Measurements from ENCODE around the gene PDIK1L. TPM values are rescaled to one million over a fixed set of nuclear protein-coding genes. Genes with fewer than 3 reads are reported as not detected.
A peak's percentile ranks its signal among the peaks of the same experiment; 100 is the strongest.

The PDIK1L gene
- total and polyA plus RNA-seq, 9 of the 15 experiments (the other 6 are each of a cell fraction or from before 2014, with no cell fraction given), result 12.8 to 30.2 (median 21.5) TPM

DNA sequence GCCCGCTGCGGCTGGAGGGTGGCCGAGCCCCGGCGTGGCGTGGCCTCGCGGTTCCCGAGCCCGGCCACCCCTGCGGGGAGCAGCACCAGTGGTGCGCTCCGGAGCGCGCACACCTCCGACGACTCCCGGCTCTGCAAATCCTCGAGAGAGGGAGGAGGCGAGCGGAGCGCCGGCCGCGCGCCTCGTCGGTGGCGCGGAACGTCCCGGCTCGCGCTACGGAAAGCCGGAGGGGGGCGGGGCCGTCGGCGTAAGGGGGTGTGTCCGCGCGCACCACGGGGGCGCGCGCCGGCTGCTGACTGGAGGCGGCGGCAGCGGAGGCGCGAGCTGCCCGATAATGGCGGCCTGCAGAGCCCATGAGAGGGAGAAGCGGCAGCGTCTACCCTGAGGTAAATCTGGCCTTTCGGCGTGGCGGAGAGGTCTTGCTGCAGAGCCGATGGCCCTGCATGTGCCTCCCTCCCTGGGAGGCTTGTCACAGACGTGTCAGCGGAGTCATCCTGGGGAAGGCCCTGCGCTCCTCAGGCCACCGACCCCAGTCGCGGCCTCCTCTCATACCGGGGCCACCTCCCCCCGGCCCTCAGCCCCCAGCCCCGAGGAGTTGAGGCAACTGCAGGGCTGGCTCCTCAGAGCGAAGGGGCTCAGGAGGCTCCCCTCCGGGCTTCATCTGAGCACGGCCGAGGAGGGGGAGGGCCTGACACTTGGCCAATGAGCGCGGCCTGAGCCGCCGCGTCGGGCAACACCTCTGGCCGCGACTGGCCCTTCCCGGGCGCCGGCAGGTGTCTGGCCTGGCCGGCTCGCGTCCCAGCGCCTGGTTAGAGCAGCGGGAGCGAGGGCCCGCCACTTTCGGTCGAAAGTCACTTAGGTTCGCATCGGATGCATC lies at the start of gene PDIK1L (continued):
- TF ChIP-seq MYNN (IDR thresholded peaks at IDR 0.05) (no peak; the same call in 1 of the 2 replicates), MYNN (CRISPR knock-in tag; IDR thresholded peaks at IDR 0.05) (no peak), GABPB1 (CRISPR knock-in tag; IDR thresholded peaks at IDR 0.05) (peak; percentile 62), CHCHD3 (CRISPR knock-in tag; IDR thresholded peaks at IDR 0.05) (no peak; the same call in 1 of the 2 replicates), ZFX (CRISPR knock-in tag; IDR thresholded peaks at IDR 0.05) (peak; percentile 78)
- TF ChIP-seq, protein P1, sequence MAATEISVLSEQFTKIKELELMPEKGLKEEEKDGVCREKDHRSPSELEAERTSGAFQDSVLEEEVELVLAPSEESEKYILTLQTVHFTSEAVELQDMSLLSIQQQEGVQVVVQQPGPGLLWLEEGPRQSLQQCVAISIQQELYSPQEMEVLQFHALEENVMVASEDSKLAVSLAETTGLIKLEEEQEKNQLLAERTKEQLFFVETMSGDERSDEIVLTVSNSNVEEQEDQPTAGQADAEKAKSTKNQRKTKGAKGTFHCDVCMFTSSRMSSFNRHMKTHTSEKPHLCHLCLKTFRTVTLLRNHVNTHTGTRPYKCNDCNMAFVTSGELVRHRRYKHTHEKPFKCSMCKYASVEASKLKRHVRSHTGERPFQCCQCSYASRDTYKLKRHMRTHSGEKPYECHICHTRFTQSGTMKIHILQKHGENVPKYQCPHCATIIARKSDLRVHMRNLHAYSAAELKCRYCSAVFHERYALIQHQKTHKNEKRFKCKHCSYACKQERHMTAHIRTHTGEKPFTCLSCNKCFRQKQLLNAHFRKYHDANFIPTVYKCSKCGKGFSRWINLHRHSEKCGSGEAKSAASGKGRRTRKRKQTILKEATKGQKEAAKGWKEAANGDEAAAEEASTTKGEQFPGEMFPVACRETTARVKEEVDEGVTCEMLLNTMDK (IDR thresholded peaks at IDR 0.05; ENCODE audit: borderline replicate concordance, insufficient read depth, low read depth, low read length, poor library complexity, severe bottlenecking), result no peak
- TF ChIP-seq, protein P2, sequence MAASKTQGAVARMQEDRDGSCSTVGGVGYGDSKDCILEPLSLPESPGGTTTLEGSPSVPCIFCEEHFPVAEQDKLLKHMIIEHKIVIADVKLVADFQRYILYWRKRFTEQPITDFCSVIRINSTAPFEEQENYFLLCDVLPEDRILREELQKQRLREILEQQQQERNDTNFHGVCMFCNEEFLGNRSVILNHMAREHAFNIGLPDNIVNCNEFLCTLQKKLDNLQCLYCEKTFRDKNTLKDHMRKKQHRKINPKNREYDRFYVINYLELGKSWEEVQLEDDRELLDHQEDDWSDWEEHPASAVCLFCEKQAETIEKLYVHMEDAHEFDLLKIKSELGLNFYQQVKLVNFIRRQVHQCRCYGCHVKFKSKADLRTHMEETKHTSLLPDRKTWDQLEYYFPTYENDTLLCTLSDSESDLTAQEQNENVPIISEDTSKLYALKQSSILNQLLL (CRISPR knock-in tag; IDR thresholded peaks at IDR 0.05; ENCODE audit: borderline replicate concordance), result no peak
- TF ChIP-seq, protein P3, sequence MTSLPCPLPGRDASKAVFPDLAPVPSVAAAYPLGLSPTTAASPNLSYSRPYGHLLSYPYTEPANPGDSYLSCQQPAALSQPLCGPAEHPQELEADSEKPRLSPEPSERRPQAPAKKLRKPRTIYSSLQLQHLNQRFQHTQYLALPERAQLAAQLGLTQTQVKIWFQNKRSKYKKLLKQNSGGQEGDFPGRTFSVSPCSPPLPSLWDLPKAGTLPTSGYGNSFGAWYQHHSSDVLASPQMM (CRISPR knock-in tag; IDR thresholded peaks at IDR 0.05), result no peak
- TF ChIP-seq, protein P4, sequence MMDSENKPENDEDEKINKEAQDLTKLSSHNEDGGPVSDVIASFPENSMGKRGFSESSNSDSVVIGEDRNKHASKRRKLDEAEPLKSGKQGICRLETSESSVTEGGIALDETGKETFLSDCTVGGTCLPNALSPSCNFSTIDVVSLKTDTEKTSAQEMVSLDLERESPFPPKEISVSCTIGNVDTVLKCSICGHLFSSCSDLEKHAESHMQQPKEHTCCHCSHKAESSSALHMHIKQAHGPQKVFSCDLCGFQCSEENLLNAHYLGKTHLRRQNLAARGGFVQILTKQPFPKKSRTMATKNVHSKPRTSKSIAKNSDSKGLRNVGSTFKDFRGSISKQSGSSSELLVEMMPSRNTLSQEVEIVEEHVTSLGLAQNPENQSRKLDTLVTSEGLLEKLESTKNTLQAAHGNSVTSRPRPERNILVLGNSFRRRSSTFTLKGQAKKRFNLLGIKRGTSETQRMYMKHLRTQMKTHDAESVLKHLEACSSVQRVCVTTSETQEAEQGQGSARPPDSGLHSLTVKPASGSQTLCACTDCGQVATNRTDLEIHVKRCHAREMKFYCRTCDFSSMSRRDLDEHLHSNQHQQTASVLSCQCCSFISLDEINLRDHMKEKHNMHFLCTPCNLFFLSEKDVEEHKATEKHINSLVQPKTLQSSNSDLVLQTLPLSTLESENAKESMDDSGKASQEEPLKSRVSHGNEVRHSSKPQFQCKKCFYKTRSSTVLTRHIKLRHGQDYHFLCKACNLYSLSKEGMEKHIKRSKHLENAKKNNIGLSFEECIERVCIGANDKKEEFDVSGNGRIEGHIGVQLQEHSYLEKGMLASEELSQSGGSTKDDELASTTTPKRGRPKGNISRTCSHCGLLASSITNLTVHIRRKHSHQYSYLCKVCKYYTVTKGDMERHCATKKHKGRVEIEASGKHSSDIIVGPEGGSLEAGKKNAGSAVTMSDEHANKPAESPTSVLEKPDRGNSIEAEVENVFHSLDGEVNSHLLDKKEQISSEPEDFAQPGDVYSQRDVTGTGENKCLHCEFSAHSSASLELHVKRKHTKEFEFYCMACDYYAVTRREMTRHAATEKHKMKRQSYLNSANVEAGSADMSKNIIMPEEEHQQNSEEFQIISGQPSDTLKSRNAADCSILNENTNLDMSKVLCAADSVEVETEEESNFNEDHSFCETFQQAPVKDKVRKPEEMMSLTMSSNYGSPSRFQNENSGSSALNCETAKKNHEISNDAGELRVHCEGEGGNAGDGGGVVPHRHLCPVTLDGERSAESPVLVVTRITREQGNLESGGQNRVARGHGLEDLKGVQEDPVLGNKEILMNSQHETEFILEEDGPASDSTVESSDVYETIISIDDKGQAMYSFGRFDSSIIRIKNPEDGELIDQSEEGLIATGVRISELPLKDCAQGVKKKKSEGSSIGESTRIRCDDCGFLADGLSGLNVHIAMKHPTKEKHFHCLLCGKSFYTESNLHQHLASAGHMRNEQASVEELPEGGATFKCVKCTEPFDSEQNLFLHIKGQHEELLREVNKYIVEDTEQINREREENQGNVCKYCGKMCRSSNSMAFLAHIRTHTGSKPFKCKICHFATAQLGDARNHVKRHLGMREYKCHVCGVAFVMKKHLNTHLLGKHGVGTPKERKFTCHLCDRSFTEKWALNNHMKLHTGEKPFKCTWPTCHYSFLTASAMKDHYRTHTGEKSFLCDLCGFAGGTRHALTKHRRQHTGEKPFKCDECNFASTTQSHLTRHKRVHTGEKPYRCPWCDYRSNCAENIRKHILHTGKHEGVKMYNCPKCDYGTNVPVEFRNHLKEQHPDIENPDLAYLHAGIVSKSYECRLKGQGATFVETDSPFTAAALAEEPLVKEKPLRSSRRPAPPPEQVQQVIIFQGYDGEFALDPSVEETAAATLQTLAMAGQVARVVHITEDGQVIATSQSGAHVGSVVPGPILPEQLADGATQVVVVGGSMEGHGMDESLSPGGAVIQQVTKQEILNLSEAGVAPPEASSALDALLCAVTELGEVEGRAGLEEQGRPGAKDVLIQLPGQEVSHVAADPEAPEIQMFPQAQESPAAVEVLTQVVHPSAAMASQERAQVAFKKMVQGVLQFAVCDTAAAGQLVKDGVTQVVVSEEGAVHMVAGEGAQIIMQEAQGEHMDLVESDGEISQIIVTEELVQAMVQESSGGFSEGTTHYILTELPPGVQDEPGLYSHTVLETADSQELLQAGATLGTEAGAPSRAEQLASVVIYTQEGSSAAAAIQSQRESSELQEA (IDR thresholded peaks at IDR 0.05; ENCODE audit: low read depth), result peak; percentile 91
- TF ChIP-seq, protein P5, sequence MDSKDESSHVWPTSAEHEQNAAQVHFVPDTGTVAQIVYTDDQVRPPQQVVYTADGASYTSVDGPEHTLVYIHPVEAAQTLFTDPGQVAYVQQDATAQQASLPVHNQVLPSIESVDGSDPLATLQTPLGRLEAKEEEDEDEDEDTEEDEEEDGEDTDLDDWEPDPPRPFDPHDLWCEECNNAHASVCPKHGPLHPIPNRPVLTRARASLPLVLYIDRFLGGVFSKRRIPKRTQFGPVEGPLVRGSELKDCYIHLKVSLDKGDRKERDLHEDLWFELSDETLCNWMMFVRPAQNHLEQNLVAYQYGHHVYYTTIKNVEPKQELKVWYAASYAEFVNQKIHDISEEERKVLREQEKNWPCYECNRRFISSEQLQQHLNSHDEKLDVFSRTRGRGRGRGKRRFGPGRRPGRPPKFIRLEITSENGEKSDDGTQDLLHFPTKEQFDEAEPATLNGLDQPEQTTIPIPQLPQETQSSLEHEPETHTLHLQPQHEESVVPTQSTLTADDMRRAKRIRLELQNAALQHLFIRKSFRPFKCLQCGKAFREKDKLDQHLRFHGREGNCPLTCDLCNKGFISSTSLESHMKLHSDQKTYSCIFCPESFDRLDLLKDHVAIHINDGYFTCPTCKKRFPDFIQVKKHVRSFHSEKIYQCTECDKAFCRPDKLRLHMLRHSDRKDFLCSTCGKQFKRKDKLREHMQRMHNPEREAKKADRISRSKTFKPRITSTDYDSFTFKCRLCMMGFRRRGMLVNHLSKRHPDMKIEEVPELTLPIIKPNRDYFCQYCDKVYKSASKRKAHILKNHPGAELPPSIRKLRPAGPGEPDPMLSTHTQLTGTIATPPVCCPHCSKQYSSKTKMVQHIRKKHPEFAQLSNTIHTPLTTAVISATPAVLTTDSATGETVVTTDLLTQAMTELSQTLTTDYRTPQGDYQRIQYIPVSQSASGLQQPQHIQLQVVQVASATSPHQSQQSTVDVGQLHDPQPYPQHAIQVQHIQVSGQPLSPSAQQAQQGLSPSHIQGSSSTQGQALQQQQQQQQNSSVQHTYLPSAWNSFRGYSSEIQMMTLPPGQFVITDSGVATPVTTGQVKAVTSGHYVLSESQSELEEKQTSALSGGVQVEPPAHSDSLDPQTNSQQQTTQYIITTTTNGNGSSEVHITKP (IDR thresholded peaks at IDR 0.05; ENCODE audit: partially characterized antibody), result peak; percentile 58
